Measurements from ENCODE around the gene ZBTB37.
"Not testable (repeated sequence)": the region's sequence is repeated elsewhere in the genome, so short reads cannot be mapped to it uniquely, and the experiment has no call there.

DNA sequence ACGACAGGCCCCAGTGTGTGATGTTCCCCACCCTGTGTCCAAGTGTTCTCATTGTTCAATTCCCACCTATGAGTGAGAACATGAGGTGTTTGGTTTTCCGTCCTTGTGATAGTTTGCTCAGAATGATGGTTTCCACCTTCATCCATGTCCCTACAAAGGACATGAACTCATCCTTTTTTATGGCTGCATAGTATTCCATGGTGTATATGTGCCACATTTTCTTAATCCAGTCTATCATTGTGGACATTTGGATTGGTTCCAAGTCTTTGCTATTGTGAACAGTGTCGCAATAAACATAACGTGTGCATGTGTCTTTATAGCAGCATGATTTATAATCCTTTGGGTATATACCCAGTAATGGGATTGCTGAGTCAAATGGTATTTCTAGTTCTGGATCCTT lies 12.9 kb downstream of the ZBTB37 start:
- TF ChIP-seq, protein P1, sequence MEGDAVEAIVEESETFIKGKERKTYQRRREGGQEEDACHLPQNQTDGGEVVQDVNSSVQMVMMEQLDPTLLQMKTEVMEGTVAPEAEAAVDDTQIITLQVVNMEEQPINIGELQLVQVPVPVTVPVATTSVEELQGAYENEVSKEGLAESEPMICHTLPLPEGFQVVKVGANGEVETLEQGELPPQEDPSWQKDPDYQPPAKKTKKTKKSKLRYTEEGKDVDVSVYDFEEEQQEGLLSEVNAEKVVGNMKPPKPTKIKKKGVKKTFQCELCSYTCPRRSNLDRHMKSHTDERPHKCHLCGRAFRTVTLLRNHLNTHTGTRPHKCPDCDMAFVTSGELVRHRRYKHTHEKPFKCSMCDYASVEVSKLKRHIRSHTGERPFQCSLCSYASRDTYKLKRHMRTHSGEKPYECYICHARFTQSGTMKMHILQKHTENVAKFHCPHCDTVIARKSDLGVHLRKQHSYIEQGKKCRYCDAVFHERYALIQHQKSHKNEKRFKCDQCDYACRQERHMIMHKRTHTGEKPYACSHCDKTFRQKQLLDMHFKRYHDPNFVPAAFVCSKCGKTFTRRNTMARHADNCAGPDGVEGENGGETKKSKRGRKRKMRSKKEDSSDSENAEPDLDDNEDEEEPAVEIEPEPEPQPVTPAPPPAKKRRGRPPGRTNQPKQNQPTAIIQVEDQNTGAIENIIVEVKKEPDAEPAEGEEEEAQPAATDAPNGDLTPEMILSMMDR (IDR thresholded peaks at IDR 0.05; ENCODE audit: low read depth, low read length, missing input control) = not testable (repeated sequence)
- not testable (repeated sequence) for TF ChIP-seq RAD21 (IDR thresholded peaks at IDR 0.05); YY1 (IDR thresholded peaks at IDR 0.05); GABPA (IDR thresholded peaks at IDR 0.05 in 1 of 2, conservative IDR thresholded peaks at IDR 0.05 in 1 of 2); HNF4G (IDR thresholded peaks at IDR 0.05)
- TF ChIP-seq, protein P2, sequence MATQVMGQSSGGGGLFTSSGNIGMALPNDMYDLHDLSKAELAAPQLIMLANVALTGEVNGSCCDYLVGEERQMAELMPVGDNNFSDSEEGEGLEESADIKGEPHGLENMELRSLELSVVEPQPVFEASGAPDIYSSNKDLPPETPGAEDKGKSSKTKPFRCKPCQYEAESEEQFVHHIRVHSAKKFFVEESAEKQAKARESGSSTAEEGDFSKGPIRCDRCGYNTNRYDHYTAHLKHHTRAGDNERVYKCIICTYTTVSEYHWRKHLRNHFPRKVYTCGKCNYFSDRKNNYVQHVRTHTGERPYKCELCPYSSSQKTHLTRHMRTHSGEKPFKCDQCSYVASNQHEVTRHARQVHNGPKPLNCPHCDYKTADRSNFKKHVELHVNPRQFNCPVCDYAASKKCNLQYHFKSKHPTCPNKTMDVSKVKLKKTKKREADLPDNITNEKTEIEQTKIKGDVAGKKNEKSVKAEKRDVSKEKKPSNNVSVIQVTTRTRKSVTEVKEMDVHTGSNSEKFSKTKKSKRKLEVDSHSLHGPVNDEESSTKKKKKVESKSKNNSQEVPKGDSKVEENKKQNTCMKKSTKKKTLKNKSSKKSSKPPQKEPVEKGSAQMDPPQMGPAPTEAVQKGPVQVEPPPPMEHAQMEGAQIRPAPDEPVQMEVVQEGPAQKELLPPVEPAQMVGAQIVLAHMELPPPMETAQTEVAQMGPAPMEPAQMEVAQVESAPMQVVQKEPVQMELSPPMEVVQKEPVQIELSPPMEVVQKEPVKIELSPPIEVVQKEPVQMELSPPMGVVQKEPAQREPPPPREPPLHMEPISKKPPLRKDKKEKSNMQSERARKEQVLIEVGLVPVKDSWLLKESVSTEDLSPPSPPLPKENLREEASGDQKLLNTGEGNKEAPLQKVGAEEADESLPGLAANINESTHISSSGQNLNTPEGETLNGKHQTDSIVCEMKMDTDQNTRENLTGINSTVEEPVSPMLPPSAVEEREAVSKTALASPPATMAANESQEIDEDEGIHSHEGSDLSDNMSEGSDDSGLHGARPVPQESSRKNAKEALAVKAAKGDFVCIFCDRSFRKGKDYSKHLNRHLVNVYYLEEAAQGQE (IDR thresholded peaks at IDR 0.05) = not testable (repeated sequence)
- TF ChIP-seq, protein P3, sequence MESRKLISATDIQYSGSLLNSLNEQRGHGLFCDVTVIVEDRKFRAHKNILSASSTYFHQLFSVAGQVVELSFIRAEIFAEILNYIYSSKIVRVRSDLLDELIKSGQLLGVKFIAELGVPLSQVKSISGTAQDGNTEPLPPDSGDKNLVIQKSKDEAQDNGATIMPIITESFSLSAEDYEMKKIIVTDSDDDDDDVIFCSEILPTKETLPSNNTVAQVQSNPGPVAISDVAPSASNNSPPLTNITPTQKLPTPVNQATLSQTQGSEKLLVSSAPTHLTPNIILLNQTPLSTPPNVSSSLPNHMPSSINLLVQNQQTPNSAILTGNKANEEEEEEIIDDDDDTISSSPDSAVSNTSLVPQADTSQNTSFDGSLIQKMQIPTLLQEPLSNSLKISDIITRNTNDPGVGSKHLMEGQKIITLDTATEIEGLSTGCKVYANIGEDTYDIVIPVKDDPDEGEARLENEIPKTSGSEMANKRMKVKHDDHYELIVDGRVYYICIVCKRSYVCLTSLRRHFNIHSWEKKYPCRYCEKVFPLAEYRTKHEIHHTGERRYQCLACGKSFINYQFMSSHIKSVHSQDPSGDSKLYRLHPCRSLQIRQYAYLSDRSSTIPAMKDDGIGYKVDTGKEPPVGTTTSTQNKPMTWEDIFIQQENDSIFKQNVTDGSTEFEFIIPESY (IDR thresholded peaks at IDR 0.05) = not testable (repeated sequence)
